ENCODE results near the gene GRIN2C.

Gene GRIN2C

GRCh38 chr17:74900208-74900607, 40.5 kb upstream of the GRIN2C start:
- Histone ChIP-seq H3K27ac (no peak overlapping the region), H3K9me3 (ENCODE audit: low read depth, low read length) (no peaks in the 10 kb centered on the region), H3K36me3 (ENCODE audit: insufficient read depth, low read length) (no peaks in the 10 kb centered on the region), H3K4me3 (no peak overlapping the region), H3K9ac (ENCODE audit: insufficient read length) (no peak overlapping the region)
- TF ChIP-seq POLR2AphosphoS5 (IDR thresholded peaks at IDR 0.05; ENCODE audit: borderline replicate concordance, low read depth, low read length) (no peak), FOXP2 (optimal IDR thresholded peaks at IDR 0.05; ENCODE audit: control extremely low read depth, extremely low read length, insufficient read depth) (no peak), EZH2 (IDR thresholded peaks at IDR 0.05) (no peak)
- DNase-seq (ENCODE audit: low read depth, low spot score), result no peak

- DNase-seq (ENCODE audit: low read depth, low spot score), result no peak
- Histone ChIP-seq H3K9me3 (ENCODE audit: low read depth, low read length) (no peaks in the 10 kb centered on the region), H3K36me3 (ENCODE audit: insufficient read depth, low read length) (no peaks in the 10 kb centered on the region), H3K4me3 (no peak overlapping the region), H3K27ac (no peak overlapping the region), H3K9ac (ENCODE audit: insufficient read length) (no peak overlapping the region)
- TF ChIP-seq POLR2AphosphoS5 (IDR thresholded peaks at IDR 0.05; ENCODE audit: borderline replicate concordance, low read depth, low read length), result no peak
- no peak for TF ChIP-seq FOXP2 (optimal IDR thresholded peaks at IDR 0.05; ENCODE audit: control extremely low read depth, extremely low read length, insufficient read depth)
- no peak for TF ChIP-seq EZH2 (IDR thresholded peaks at IDR 0.05)
Measured at GRCh38 chr17:74898376-74898946, 38.8 kb upstream of the GRIN2C start.

GRCh38 chr17:74893936-74894671, 34.4 kb upstream of the GRIN2C start:
- Histone ChIP-seq H3K9ac (ENCODE audit: insufficient read length) (no peak overlapping the region), H3K9me3 (ENCODE audit: low read depth, low read length) (no peaks in the 10 kb centered on the region), H3K36me3 (ENCODE audit: insufficient read depth, low read length) (no peaks in the 10 kb centered on the region), H3K4me3 (no peak overlapping the region), H3K27ac (no peak overlapping the region)
- DNase-seq (ENCODE audit: low read depth, low spot score), result no peak
- TF ChIP-seq EZH2 (IDR thresholded peaks at IDR 0.05) (no peak), POLR2AphosphoS5 (IDR thresholded peaks at IDR 0.05; ENCODE audit: borderline replicate concordance, low read depth, low read length) (no peak), FOXP2 (optimal IDR thresholded peaks at IDR 0.05; ENCODE audit: control extremely low read depth, extremely low read length, insufficient read depth) (no peak)

- Histone ChIP-seq H3K9ac (ENCODE audit: insufficient read length) (no peak within 1 kb of the TSS), H3K36me3 (ENCODE audit: insufficient read depth, low read length) (no peaks in the 10 kb centered on the region), H3K9me3 (ENCODE audit: low read depth, low read length) (no peaks in the 10 kb centered on the region), H3K4me3 (no peak within 1 kb of the TSS), H3K27ac (no peak within 1 kb of the TSS)
- no peak for DNase-seq (ENCODE audit: low read depth, low spot score)
- TF ChIP-seq POLR2AphosphoS5 (IDR thresholded peaks at IDR 0.05; ENCODE audit: borderline replicate concordance, low read depth, low read length) (no peak), EZH2 (IDR thresholded peaks at IDR 0.05) (no peak), FOXP2 (optimal IDR thresholded peaks at IDR 0.05; ENCODE audit: control extremely low read depth, extremely low read length, insufficient read depth) (no peak)
Measured at GRCh38 chr17:74892974-74893911, 33.6 kb upstream of the GRIN2C start, which contains the start of gene FADS6. Gene FADS6, minus strand, starts transcription at chr17:74893633. Its CDS starts 38 bp downstream, at chr17:74893595.

- H3K27ac ChIP-seq, result no peak overlapping the region
- no peak overlapping the region for H3K4me3 ChIP-seq
- TF ChIP-seq EZH2 (IDR thresholded peaks at IDR 0.05), result no peak
- no peak for TF ChIP-seq POLR2AphosphoS5 (IDR thresholded peaks at IDR 0.05; ENCODE audit: borderline replicate concordance, low read depth, low read length)
- no peak for TF ChIP-seq FOXP2 (optimal IDR thresholded peaks at IDR 0.05; ENCODE audit: control extremely low read depth, extremely low read length, insufficient read depth)
- H3K36me3 ChIP-seq (ENCODE audit: insufficient read depth, low read length), result no peaks in the 10 kb centered on the region
- DNase-seq (ENCODE audit: low read depth, low spot score), result no peak
- H3K9ac ChIP-seq (ENCODE audit: insufficient read length), result no peak overlapping the region
- H3K9me3 ChIP-seq (ENCODE audit: low read depth, low read length), result no peaks in the 10 kb centered on the region
Measured at GRCh38 chr17:74892013-74892841, 32.5 kb upstream of the GRIN2C start.

GRCh38 chr17:74890554-74890953, 30.9 kb upstream of the GRIN2C start:
- H3K9me3 ChIP-seq (ENCODE audit: low read depth, low read length), result no peaks in the 10 kb centered on the region
- no peak for DNase-seq (ENCODE audit: low read depth, low spot score)
- H3K9ac ChIP-seq (ENCODE audit: insufficient read length), result no peak overlapping the region
- no peak overlapping the region for H3K4me3 ChIP-seq
- H3K36me3 ChIP-seq (ENCODE audit: insufficient read depth, low read length), result no peaks in the 10 kb centered on the region
- TF ChIP-seq EZH2 (IDR thresholded peaks at IDR 0.05), result no peak
- TF ChIP-seq POLR2AphosphoS5 (IDR thresholded peaks at IDR 0.05; ENCODE audit: borderline replicate concordance, low read depth, low read length), result no peak
- TF ChIP-seq FOXP2 (optimal IDR thresholded peaks at IDR 0.05; ENCODE audit: control extremely low read depth, extremely low read length, insufficient read depth), result no peak
- no peak overlapping the region for H3K27ac ChIP-seq

GRCh38 chr17:74888469-74888868, 28.8 kb upstream of the GRIN2C start:
- no peak for TF ChIP-seq POLR2AphosphoS5 (IDR thresholded peaks at IDR 0.05; ENCODE audit: borderline replicate concordance, low read depth, low read length)
- TF ChIP-seq EZH2 (IDR thresholded peaks at IDR 0.05), result no peak
- TF ChIP-seq FOXP2 (optimal IDR thresholded peaks at IDR 0.05; ENCODE audit: control extremely low read depth, extremely low read length, insufficient read depth), result no peak
- no peak for DNase-seq (ENCODE audit: low read depth, low spot score)
- Histone ChIP-seq H3K27ac (no peak overlapping the region), H3K9me3 (ENCODE audit: low read depth, low read length) (no peaks in the 10 kb centered on the region), H3K36me3 (ENCODE audit: insufficient read depth, low read length) (no peaks in the 10 kb centered on the region), H3K9ac (ENCODE audit: insufficient read length) (no peak overlapping the region), H3K4me3 (no peak overlapping the region)

Data from SK-N-MC (cell line).